Caco-2 (cell line): ENCODE data around the gene FOXP1. TPM values are rescaled to one million over a fixed set of nuclear protein-coding genes. Genes with fewer than 3 reads are reported as not detected.

ENCODE experiments used
- BruUV-seq: library from RNA; stranded (reverse); fragments of 400-500 nt; replicated peaks from 2 replicates; lab custom pipeline; 2021; lab: Mats Ljungman, UMichigan
- CTCF ChIA-PET: fragments of 300-600 bp; sonication (Branson Sonifier 250); formaldehyde crosslinking; loops from one replicate; lab custom pipeline; 2022; ENCODE audit warnings: antibody characterized with exemption; lab: Charles Lee
- POLR2A ChIA-PET: fragments of 300-600 bp; sonication (Branson Sonifier 250); formaldehyde crosslinking; loops from one replicate; lab custom pipeline; 2022; ENCODE audit warnings: antibody characterized with exemption; lab: Charles Lee
- DNase-seq, 2 experiments: peaks; one replicate each; pipeline versions ENCODE4 v3.0.0 to v3.0.0-alpha.2; 2020 to 2022
- H3K27me3 ChIP-seq: replicated peaks from 2 replicates; pipeline ENCODE4 v1.6.0; 2011; ENCODE audit warnings: low read length; ENCODE audit not compliant: control insufficient read depth, insufficient read depth
- H3K36me3 ChIP-seq: 2 replicates; pipeline ENCODE4 v1.5.1; 2011; ENCODE audit warnings: low read length; ENCODE audit not compliant: control insufficient read depth, insufficient read depth
- H3K4me1 ChIP-seq: fragments of 250-450 bp; sonication (Bioruptor Pico); 2 replicates; pipeline ENCODE4 v1.5.1; 2020; ENCODE audit warnings: mild to moderate bottlenecking
- H3K4me3 ChIP-seq: 2 replicates; pipeline ENCODE4 v1.5.1; 2011; ENCODE audit warnings: low read depth, mild to moderate bottlenecking, control low read depth, low read length
- H3K9me3 ChIP-seq: fragments of 250-450 bp; sonication (Bioruptor Pico); 2 replicates; pipeline ENCODE4 v1.5.1; 2020; ENCODE audit warnings: mild to moderate bottlenecking, moderate library complexity
- H3K27ac Mint-ChIP-seq: one replicate; pipeline ENCODE4 v1.8.0; 2022; ENCODE audit warnings: mixed read lengths; ENCODE audit not compliant: unreplicated experiment
- H3K27me3 Mint-ChIP-seq: one replicate; pipeline ENCODE4 v1.8.0; 2022; ENCODE audit warnings: mixed read lengths; ENCODE audit not compliant: insufficient read depth, unreplicated experiment
- H3K36me3 Mint-ChIP-seq: one replicate; pipeline ENCODE4 v1.8.0; 2022; ENCODE audit warnings: mild to moderate bottlenecking, mixed read lengths; ENCODE audit not compliant: insufficient read depth, unreplicated experiment
- H3K4me1 Mint-ChIP-seq: one replicate; pipeline ENCODE4 v1.8.0; 2022; ENCODE audit warnings: low read depth, mixed read lengths; ENCODE audit not compliant: unreplicated experiment
- H3K4me3 Mint-ChIP-seq: one replicate; pipeline ENCODE4 v1.8.0; 2022; ENCODE audit warnings: mild to moderate bottlenecking, moderate library complexity, mixed read lengths; ENCODE audit not compliant: unreplicated experiment
- H3K9me3 Mint-ChIP-seq: one replicate; pipeline ENCODE4 v1.8.0; 2022; ENCODE audit warnings: mixed read lengths; ENCODE audit not compliant: unreplicated experiment
- intact Hi-C: fragments of 100-400 bp; cut with micrococcal nuclease; formaldehyde crosslinking; loops from one replicate; pipeline ENCODE4 v1.10.0; 2022; ENCODE audit not compliant: unreplicated experiment
- total RNA-seq: library from RNA; stranded (reverse); gene quantifications from 2 replicates; pipeline ENCODE4 v1.2.3, GENCODE V29; 2022
- TF ChIP-seq, protein P1 (sequence below), 2 experiments: fragments of 200-600 bp in 1 of 2; IDR thresholded peaks; 1 replicate in 1 of 2; 2 replicates in 1 of 2; pipeline versions ENCODE4 v1.5.1 to v1.8.0; 2011 to 2022; ENCODE audit warnings: antibody characterized with exemption in 1 of 2, control low read depth in 1 of 2, inconsistent platforms in 1 of 2, low read depth in 1 of 2, low read length in 1 of 2, mild to moderate bottlenecking in 1 of 2, moderate library complexity in 1 of 2; ENCODE audit not compliant: insufficient read depth in 1 of 2, severe bottlenecking in 1 of 2, unreplicated experiment in 1 of 2

FOXP1 gene
- total RNA-seq, 1 experiment from 2014 or later, result 131 TPM

DNA sequence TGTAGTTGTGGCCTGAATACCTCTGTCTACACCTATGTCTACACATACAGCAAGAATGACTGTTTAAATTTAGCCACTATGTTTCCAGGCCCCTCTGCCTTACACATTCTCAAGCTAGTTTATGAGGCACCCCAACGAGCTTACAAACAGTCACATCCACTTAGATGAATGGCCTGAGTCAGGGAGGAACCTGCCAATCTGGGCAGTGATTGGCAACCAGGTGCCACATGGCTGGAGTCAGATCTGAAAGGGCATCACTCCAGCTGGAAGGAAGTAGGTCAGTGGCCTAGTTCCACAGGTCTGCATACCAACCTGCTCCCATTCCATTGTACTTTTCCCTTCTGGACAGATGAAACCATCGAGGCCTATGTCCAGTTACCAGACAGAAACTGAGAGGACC lies 136.3 kb downstream of the FOXP1 start:
- Mint-ChIP-seq H3K4me1 (peaks cover 21% of the 10 kb centered on the region), H3K27ac (no peak overlapping the region), H3K9me3 (no peaks in the 10 kb centered on the region), H3K4me3 (no peak overlapping the region), H3K27me3 (no peaks in the 10 kb centered on the region), H3K36me3 (no peaks in the 10 kb centered on the region)
- CTCF ChIA-PET, result interaction anchor here (0.5 kb wide), 1 partner anchor 44 kb away, joined by 3 read pairs; no protein-coding TSS in a partner anchor
- intact Hi-C loops, result no loop called here
- peaks cover 27% of the 10 kb centered on the region for H3K4me1 ChIP-seq
- H3K27me3 ChIP-seq, result no peaks in the 10 kb centered on the region
- no TSS peak for BruUV-seq
- H3K36me3 ChIP-seq, result no peaks in the 10 kb centered on the region
- DNase-seq, result no peak
- H3K4me3 ChIP-seq, result no peak overlapping the region
- no peaks in the 10 kb centered on the region for H3K9me3 ChIP-seq
- POLR2A ChIA-PET, result no interaction called here
- TF ChIP-seq, protein P1, sequence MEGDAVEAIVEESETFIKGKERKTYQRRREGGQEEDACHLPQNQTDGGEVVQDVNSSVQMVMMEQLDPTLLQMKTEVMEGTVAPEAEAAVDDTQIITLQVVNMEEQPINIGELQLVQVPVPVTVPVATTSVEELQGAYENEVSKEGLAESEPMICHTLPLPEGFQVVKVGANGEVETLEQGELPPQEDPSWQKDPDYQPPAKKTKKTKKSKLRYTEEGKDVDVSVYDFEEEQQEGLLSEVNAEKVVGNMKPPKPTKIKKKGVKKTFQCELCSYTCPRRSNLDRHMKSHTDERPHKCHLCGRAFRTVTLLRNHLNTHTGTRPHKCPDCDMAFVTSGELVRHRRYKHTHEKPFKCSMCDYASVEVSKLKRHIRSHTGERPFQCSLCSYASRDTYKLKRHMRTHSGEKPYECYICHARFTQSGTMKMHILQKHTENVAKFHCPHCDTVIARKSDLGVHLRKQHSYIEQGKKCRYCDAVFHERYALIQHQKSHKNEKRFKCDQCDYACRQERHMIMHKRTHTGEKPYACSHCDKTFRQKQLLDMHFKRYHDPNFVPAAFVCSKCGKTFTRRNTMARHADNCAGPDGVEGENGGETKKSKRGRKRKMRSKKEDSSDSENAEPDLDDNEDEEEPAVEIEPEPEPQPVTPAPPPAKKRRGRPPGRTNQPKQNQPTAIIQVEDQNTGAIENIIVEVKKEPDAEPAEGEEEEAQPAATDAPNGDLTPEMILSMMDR (IDR thresholded peaks at IDR 0.05; ENCODE audit: insufficient read depth in 1 of 2, low read depth in 1 of 2, low read length in 1 of 2, severe bottlenecking in 1 of 2, unreplicated experiment in 1 of 2), result no peak

DNA sequence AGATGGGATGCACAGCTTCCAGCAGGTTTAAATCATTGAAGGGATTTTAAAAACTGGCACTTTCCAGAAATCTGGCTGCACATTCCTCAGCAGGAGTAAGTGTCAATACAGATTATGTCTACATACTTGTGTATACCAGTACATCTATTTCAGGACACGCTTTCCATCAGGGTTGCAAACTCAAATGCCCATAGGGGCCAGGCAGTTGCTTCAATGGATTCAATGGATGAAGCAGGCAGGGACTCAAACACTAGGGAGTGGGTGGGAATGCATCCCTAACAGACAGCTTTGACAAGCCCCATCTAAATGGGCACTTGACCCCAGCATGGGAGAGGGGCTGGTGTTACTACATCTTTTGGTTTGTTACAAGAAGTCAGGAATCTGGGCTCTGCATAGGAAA lies 136.8 kb downstream of the FOXP1 start:
- Mint-ChIP-seq H3K9me3 (no peaks in the 10 kb centered on the region), H3K36me3 (no peaks in the 10 kb centered on the region), H3K27me3 (no peaks in the 10 kb centered on the region), H3K4me3 (no peak overlapping the region), H3K4me1 (peaks cover 21% of the 10 kb centered on the region), H3K27ac (no peak overlapping the region)
- ChIA-PET POLR2A (no interaction called here), CTCF (no interaction called here)
- Histone ChIP-seq H3K27me3 (no peaks in the 10 kb centered on the region), H3K36me3 (no peaks in the 10 kb centered on the region), H3K4me1 (peaks cover 23% of the 10 kb centered on the region), H3K4me3 (no peak overlapping the region), H3K9me3 (no peaks in the 10 kb centered on the region)
- BruUV-seq, result no TSS peak
- TF ChIP-seq, protein P1 (IDR thresholded peaks at IDR 0.05; ENCODE audit: insufficient read depth in 1 of 2, low read depth in 1 of 2, low read length in 1 of 2, severe bottlenecking in 1 of 2, unreplicated experiment in 1 of 2), result no peak
- intact Hi-C loops, result no loop called here
- no peak for DNase-seq

DNA sequence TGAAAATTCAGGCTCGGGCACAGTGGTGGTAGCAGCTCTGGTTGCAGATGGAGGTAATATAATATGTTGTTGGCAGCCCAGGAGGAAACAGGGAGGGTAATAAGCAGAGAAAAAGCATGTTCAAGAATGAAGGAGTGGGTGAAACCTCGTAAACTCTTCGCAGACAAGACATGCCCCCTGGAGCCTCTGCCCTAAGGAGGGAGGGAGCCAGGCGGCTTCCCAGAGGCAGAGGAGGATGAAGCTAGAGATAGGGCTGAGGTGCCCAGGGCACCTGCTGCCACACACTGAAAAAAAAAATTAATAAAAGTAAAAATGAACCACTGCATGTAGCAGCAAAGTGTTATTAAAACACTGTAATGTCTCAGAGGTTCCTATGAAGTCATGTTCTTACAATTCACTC lies 137.3 kb downstream of the FOXP1 start:
- H3K4me1 Mint-ChIP-seq, result peaks cover 19% of the 10 kb centered on the region
- H3K9me3 Mint-ChIP-seq, result no peaks in the 10 kb centered on the region
- no TSS peak for BruUV-seq
- no peak overlapping the region for H3K27ac Mint-ChIP-seq
- DNase-seq, result no peak
- POLR2A ChIA-PET, result no interaction called here
- H3K27me3 ChIP-seq, result no peaks in the 10 kb centered on the region
- peaks cover 19% of the 10 kb centered on the region for H3K4me1 ChIP-seq
- H3K4me3 Mint-ChIP-seq, result no peak overlapping the region
- CTCF ChIA-PET, result no interaction called here
- no peaks in the 10 kb centered on the region for H3K36me3 Mint-ChIP-seq
- H3K27me3 Mint-ChIP-seq, result no peaks in the 10 kb centered on the region
- TF ChIP-seq, protein P1 (IDR thresholded peaks at IDR 0.05; ENCODE audit: insufficient read depth in 1 of 2, low read depth in 1 of 2, low read length in 1 of 2, severe bottlenecking in 1 of 2, unreplicated experiment in 1 of 2), result no peak
- H3K36me3 ChIP-seq, result no peaks in the 10 kb centered on the region
- intact Hi-C loops, result no loop called here
- no peak overlapping the region for H3K4me3 ChIP-seq
- H3K9me3 ChIP-seq, result no peaks in the 10 kb centered on the region
